Measurements from ENCODE around the gene KCNK3. TPM values are rescaled to one million over a fixed set of nuclear protein-coding genes. Genes with fewer than 3 reads are reported as not detected.
A peak's percentile ranks its signal among the peaks of the same experiment; 100 is the strongest.

Gene KCNK3
- total and polyA plus RNA-seq, 2 donors (not counting 1 experiment from before 2014, with no cell fraction given) = under 0.01 TPM; not detected in 1

GRCh38 chr2:26765475-26766200 lies 73.1 kb downstream of the KCNK3 start:
- H2AFZ ChIP-seq (ENCODE audit: low read length) = no peak overlapping the region
- H3K9ac ChIP-seq (ENCODE audit: insufficient read depth, low read length) = peak overlapping the region; percentile 13
- no peaks in the 10 kb centered on the region for H4K20me1 ChIP-seq (ENCODE audit: control insufficient read depth, extremely low read depth, insufficient read depth, low read length)
- H3K4me3 ChIP-seq (replicated peaks in 1 of 4; ENCODE audit: control extremely low read depth in 1 of 4, insufficient read depth in 1 of 4, low read depth in 3 of 4, low read length in 4 of 4) = peak overlapping the region; percentile 78 to 91 (median 90)
- no peaks in the 10 kb centered on the region for H3K27me3 ChIP-seq (ENCODE audit: control insufficient read depth, insufficient read depth, low read length)
- peak overlapping the region; percentile 92 for H3K27ac ChIP-seq (ENCODE audit: insufficient read depth, low read length)
- H3K79me2 ChIP-seq (ENCODE audit: control insufficient read depth, insufficient read depth, low read length) = peaks cover 60% of the 10 kb centered on the region
- peaks cover 9% of the 10 kb centered on the region for H3K4me1 ChIP-seq (ENCODE audit: control insufficient read depth, extremely low read depth, insufficient read depth, low read length)
- DNase-seq (ENCODE audit: low read depth in 2 of 2) = no peak
- H3K9me3 ChIP-seq (ENCODE audit: control insufficient read depth, insufficient read depth, low read depth, low read length) = no peaks in the 10 kb centered on the region
- peaks cover 6% of the 10 kb centered on the region for H3K36me3 ChIP-seq (ENCODE audit: control insufficient read depth, insufficient read depth, low read length)
- peak overlapping the region; percentile 98 for H3K4me2 ChIP-seq (ENCODE audit: extremely low read depth, insufficient read depth, low read length)
- TF ChIP-seq EZH2 (IDR thresholded peaks at IDR 0.05; ENCODE audit: low read length, missing control alignments) (no peak), CTCF (conservative IDR thresholded peaks at IDR 0.05 in 1 of 2, IDR thresholded peaks at IDR 0.05 in 1 of 2; ENCODE audit: low read depth in 1 of 2, low read length in 2 of 2) (no peak)

- H3K4me3 ChIP-seq (replicated peaks in 1 of 4; ENCODE audit: control extremely low read depth in 1 of 4, insufficient read depth in 1 of 4, low read depth in 3 of 4, low read length in 4 of 4) = no peak overlapping the region
- peaks cover 19% of the 10 kb centered on the region for H3K4me1 ChIP-seq (ENCODE audit: control insufficient read depth, extremely low read depth, insufficient read depth, low read length)
- DNase-seq (ENCODE audit: low read depth in 2 of 2) = no peak
- no peaks in the 10 kb centered on the region for H4K20me1 ChIP-seq (ENCODE audit: control insufficient read depth, extremely low read depth, insufficient read depth, low read length)
- no peak overlapping the region for H3K4me2 ChIP-seq (ENCODE audit: extremely low read depth, insufficient read depth, low read length)
- H3K9me3 ChIP-seq (ENCODE audit: control insufficient read depth, insufficient read depth, low read depth, low read length) = no peaks in the 10 kb centered on the region
- H2AFZ ChIP-seq (ENCODE audit: low read length) = no peak overlapping the region
- no peak overlapping the region for H3K27ac ChIP-seq (ENCODE audit: insufficient read depth, low read length)
- no peaks in the 10 kb centered on the region for H3K27me3 ChIP-seq (ENCODE audit: control insufficient read depth, insufficient read depth, low read length)
- TF ChIP-seq CTCF (conservative IDR thresholded peaks at IDR 0.05 in 1 of 2, IDR thresholded peaks at IDR 0.05 in 1 of 2; ENCODE audit: low read depth in 1 of 2, low read length in 2 of 2) = no peak
- H3K36me3 ChIP-seq (ENCODE audit: control insufficient read depth, insufficient read depth, low read length) = peaks cover 7% of the 10 kb centered on the region
- H3K9ac ChIP-seq (ENCODE audit: insufficient read depth, low read length) = no peak overlapping the region
- peaks cover 66% of the 10 kb centered on the region for H3K79me2 ChIP-seq (ENCODE audit: control insufficient read depth, insufficient read depth, low read length)
Measured at GRCh38 chr2:26767129-26767528, 74.6 kb downstream of the KCNK3 start.

- Histone ChIP-seq H3K4me3 (replicated peaks in 1 of 4; ENCODE audit: control extremely low read depth in 1 of 4, insufficient read depth in 1 of 4, low read depth in 3 of 4, low read length in 4 of 4) (no peak overlapping the region), H4K20me1 (ENCODE audit: control insufficient read depth, extremely low read depth, insufficient read depth, low read length) (no peaks in the 10 kb centered on the region), H3K27ac (ENCODE audit: insufficient read depth, low read length) (no peak overlapping the region), H3K4me1 (ENCODE audit: control insufficient read depth, extremely low read depth, insufficient read depth, low read length) (peaks cover 25% of the 10 kb centered on the region), H3K36me3 (ENCODE audit: control insufficient read depth, insufficient read depth, low read length) (peaks cover 7% of the 10 kb centered on the region), H3K4me2 (ENCODE audit: extremely low read depth, insufficient read depth, low read length) (no peak overlapping the region), H2AFZ (ENCODE audit: low read length) (no peak overlapping the region), H3K79me2 (ENCODE audit: control insufficient read depth, insufficient read depth, low read length) (peaks cover 67% of the 10 kb centered on the region), H3K27me3 (ENCODE audit: control insufficient read depth, insufficient read depth, low read length) (no peaks in the 10 kb centered on the region), H3K9me3 (ENCODE audit: control insufficient read depth, insufficient read depth, low read depth, low read length) (no peaks in the 10 kb centered on the region), H3K9ac (ENCODE audit: insufficient read depth, low read length) (no peak overlapping the region)
- TF ChIP-seq EZH2 (IDR thresholded peaks at IDR 0.05; ENCODE audit: low read length, missing control alignments) (no peak), CTCF (conservative IDR thresholded peaks at IDR 0.05 in 1 of 2, IDR thresholded peaks at IDR 0.05 in 1 of 2; ENCODE audit: low read depth in 1 of 2, low read length in 2 of 2) (no peak)
- DNase-seq (ENCODE audit: low read depth in 2 of 2) = no peak
Measured at GRCh38 chr2:26767894-26768487, 75.5 kb downstream of the KCNK3 start.
